Stimulated activated CD4-positive, alpha-beta T cell treated with anti-CD3 and anti-CD28 coated beads, Interleukin-1b, Interleukin-23, amount 100 ng/mL, for 4 hours (primary cell): ENCODE results near the gene PHAF1.
A peak's percentile ranks its signal among the peaks of the same experiment; 100 is the strongest.

Experiments used
- DNase-seq, 2 donors: peaks; one replicate each; pipeline ENCODE4 v3.0.0-alpha.2; 2020; ENCODE audit warnings: low read depth in 2 of 2

The PHAF1 gene

DNA sequence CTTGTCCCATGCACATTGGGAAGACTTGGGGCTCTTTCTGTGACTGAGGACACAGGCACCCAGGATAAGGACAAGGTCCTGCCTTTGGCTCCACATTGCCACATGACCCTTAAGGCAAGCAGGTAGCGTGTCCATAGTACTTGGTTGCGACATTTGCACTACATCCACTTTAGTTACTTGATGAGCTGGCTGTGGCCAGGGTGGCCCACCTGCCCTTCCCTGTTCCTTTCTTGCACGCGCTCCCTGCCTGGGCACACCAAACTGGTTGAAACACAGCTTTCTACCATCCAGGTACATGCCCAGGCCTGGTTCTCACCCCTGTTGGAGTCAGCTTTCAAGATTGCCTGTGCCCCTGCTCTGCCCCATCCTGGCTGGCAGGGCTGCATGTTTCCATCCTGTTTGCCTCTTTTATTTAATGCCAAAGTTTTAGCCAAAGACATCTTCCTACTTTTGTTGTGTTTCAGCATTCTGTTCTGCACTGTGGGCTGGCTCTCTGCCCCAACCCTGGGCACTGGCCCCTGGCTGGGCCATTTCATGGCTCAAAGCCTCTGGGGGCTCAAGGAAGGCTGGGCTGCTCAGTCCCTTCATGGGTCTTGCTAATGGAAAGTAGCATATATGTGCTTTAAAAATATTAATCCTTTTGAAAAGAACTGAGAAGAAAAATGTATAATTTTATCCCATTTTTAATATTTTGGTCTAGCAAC lies 37.8 kb downstream of the PHAF1 start:
- DNase-seq: no peak

- DNase-seq: no peak
Measured at GRCh38 chr16:67148221-67148620, 38.5 kb downstream of the PHAF1 start.

DNA sequence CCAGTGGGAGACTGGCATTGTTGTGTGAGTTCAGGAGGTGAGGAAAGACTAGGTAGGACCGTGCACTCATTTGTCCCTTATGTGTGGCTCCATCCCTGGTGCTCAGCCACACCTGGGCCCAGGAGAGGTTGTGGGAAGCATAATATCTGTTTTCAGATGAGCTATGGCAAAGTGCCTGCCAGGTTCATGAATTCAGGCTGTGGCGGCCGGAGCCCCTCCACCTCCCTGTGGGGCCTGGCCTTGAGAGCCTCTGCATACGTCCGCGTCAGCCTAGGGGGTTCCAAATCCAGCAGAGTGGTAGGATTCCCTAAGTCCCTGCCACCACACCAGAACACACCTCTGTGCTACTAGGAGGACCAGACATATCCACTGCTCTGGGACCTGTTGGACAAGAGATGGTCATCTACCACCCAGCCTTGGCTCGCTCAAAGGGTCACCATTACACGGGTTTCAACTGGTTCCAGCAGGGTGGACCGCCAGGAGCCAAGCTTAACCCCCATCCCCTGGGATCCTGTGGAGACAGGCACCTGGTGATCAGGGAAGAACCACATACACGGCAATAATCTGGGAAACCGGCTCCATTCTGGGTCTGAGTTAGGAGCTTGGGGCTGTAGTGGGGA lies 39.0 kb downstream of the PHAF1 start:
- no peak for DNase-seq

DNA sequence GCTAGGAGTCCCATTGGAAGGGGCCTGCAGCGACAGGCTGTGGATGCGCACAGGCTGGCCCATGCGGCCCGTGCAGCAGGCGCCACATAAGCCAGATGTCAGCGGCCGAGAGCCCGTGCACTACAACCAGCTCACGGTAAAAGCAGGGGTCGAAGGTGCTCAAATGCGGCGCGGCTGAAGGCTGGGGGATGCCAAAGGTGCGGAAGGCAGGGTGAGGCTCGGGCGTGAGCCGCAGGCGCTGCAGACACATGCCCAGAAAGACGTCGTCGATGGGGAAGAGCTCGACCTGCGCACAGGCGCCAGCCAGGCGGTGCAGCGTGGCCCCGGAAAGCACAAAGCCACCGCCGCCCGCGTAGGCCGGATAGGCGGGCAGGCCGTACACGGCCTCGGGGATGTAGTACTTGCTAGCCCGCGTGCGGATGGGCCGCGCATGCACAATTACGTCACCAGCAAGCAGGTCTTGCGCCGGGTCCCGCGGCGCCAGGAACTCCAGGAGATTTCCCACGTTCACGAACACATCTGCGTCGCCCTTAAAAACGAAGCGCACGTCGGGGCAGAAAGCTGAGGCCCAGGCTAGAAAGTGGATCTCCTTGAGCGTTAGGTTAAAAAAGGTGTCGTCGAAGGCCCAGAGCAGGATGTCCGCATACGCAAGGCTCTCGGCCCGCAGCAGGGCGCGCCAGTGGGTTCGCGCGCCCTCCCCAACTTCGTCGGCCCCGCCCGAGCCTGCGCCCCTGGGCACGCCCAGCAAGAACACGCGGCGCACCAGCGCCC lies 39.7 kb downstream of the PHAF1 start:
- no peak for DNase-seq

GRCh38 chr16:67150047-67150832 lies 40.5 kb downstream of the PHAF1 start:
- peak in 1 of 2 donors; percentile 46 for DNase-seq

- DNase-seq: no peak
Measured at GRCh38 chr16:67150833-67151396, 41.2 kb downstream of the PHAF1 start, which contains the start of gene B3GNT9. TSS of gene B3GNT9 (minus strand) at chr16:67150998. CDS start at chr16:67150485, 513 bp downstream.

- DNase-seq: no peak
Measured at GRCh38 chr16:67151431-67152097, 41.8 kb downstream of the PHAF1 start.

DNA sequence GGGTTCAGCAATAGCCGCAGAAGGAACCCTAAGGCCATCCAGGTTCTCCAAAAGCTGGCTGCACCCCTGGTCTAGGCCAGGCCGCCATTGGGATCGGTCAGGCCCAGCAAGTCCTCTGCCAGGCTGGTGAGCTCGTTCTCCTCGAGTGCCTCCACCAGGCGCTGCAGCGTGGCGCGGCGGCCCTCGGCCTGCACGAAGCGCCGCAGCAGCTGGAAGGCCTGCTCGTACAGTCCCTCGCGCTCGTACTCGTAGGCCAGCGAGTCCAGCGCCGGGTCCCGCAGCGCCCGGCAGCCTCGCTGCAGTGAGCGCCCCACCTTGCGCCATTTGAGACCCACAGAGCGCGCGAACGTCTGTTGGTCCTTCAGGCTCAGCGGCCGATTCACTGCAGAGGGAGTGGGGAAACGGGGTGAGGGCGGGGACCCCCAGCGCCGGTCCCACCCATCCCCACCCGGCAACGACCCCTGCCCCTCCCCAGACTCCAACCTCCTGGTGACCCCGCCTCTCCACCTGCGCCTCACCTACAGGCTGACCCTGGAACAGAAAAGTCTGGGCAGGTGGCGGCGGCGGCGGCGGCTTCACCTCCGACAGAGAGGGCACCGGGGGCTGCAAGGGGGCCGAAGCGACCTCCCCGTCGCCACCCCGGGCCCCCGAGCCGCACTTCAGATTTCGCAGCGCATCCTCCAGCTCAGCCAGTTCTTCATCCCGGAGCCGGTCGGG lies 45.0 kb downstream of the PHAF1 start:
- DNase-seq: no peak

DNA sequence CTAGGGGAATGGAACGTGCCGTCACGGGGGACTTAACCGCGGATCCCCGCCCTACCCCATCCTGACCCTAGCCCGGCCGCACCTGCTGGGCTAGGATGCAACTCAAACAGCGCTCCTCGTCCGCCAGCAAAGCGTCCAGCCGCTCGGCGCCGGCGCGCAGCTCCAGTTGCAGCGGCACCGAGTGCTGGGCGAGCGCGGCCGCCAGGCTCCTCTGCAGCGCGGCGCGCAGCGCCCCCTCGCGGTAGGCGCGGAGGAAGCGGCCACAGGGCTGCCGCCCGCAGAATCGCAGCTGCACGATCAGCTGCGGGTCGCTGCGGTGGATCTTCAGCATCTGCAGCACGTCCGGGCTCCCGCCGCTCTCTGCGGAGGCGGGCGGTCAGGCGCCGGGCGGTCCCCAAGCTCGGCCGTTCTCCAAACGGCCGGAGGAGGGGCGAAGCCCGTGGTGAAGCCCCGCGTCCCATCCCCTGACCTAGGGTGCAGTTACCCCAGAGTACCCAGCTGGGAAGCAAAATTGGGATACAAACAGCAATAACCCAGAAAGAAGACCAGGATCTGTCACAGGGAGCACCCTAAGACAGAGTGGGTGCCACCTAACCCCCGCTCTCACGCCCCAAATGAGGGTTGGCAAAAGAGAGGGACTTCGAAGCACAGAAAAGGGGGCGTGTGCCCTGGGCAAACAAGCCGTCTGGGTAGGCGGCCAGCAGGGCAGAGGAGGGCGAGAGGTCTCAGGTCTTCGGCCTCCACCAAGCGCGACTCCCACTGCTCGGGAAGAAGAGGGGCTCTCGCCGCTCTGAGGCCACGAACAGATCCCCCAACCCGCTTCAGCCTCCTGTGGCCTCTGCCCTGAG lies 45.8 kb downstream of the PHAF1 start:
- DNase-seq: peak; percentile 75 to 80

GRCh38 chr16:67156143-67156844 lies 46.6 kb downstream of the PHAF1 start:
- DNase-seq: no peak

DNA sequence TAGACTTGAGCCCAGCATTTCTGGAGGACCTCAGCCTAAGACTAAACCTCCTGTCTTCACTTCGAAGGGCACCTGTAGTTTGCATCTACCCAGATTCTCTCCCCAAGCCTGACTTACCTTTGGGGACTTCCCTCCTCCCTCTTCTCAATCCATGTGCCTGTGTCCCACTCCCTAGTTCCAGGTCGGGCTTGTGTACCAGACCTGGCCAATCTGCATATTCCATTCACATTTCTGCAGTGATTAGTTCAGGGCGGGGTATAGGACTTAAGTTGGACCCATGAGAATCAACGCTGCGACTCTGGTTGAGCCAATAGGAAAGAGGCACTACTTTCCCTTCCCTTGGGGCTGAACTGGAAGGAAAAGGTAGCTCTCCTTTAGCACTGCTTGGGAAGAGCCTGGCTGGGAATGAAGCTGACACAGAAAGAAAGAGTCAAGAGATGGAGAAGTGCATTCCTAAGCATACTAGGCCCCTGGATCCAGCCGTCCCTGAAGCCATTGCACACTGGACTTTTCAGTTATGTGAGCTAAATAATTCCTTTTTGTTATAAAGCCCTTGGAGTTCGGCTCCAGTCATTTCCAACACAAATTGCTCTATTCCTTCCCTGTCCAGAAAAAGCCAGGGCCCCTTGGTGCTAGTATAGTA lies 47.5 kb downstream of the PHAF1 start:
- DNase-seq: no peak

GRCh38 chr16:67157892-67158635 lies 48.3 kb downstream of the PHAF1 start:
- DNase-seq: no peak

DNA sequence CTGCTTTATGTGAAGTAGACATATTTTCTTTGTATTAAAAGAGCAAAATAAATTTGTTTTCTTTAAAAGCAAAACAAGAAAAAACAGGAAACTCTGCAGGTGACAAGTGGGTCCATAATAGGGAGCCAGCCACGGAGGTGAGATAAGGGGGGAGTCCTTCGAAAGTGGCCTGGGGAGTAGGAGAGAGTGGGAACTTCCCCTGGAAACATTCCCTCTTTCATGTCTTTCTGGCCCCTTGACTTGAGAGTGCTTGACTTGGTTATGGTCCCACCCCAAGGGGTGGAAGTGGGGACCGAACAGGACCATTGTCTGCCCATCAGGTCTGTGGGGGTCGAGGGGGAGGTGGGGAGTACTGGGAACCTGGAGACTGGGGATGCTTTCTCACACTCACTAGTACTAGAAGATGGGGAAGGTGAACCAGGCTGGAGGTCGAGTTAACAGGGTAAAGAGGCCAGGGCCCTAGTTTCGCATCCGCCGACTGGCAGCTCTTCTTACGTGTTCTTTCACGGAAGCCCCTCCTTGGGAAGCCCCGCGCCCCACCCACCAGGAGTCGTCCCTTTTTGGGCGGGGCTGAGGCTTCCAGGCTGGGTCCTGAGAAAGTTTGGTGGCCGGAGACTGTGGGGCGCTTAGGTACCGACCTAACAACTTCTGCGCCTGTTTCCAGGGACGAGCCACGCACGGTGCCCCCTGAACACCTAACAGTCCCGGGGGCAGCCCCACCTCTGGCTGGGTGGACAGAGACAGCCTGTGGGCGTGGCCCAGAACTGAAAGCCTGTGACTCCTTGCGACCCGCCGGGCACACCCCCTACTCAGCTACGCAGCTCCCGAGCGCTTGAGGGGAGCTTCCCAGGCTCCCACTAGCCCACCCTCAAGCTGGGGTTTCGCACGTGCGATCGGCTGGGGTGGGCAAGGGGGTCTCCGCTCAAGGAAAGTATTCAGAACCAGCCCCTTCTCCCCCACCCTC lies 49.2 kb downstream of the PHAF1 start:
- DNase-seq: peak; percentile 67 to 72

- no peak for DNase-seq
Measured at GRCh38 chr16:67161595-67162058, 51.9 kb downstream of the PHAF1 start.

- no peak for DNase-seq
Measured at GRCh38 chr16:67162506-67163163, 52.9 kb downstream of the PHAF1 start.
